ENCODE measurements around the gene TBC1D9. TPM values are rescaled to one million over a fixed set of nuclear protein-coding genes. Genes with fewer than 3 reads are reported as not detected.

TBC1D9 gene
- total RNA-seq, 1 experiment from 2014 or later: 0.70 TPM

- TF ChIP-seq AR (CRISPR knock-in tag; IDR thresholded peaks at IDR 0.05) (no peak), KAT7 (CRISPR knock-in tag; IDR thresholded peaks at IDR 0.05; ENCODE audit: borderline replicate concordance) (no peak), OVOL2 (CRISPR knock-in tag; IDR thresholded peaks at IDR 0.05; ENCODE audit: borderline replicate concordance) (no peak), ZBTB21 (CRISPR knock-in tag; IDR thresholded peaks at IDR 0.05; ENCODE audit: borderline replicate concordance) (no peak), CBFB (CRISPR knock-in tag; IDR thresholded peaks at IDR 0.05; ENCODE audit: low read depth) (no peak), JAZF1 (CRISPR knock-in tag; IDR thresholded peaks at IDR 0.05) (no peak)
These were observed 111.6 kb downstream of the TBC1D9 start (continued) for GRCh38 chr4:140644470-140645185.

GRCh38 chr4:140643571-140644055, 112.6 kb downstream of the TBC1D9 start:
- no peaks in the 10 kb centered on the region for H3K36me3 Mint-ChIP-seq
- H3K9me3 Mint-ChIP-seq: no peaks in the 10 kb centered on the region
- ChIA-PET POLR2A (no interaction called here), CTCF (interaction anchor here (0.6 to 1.8 kb wide), 2 partner anchors 207 kb away, joined by 3 to 11 read pairs; no protein-coding TSS in a partner anchor)
- TF ChIP-seq GABPB1 (CRISPR knock-in tag; IDR thresholded peaks at IDR 0.05): no peak
- no peak for TF ChIP-seq CBFB (CRISPR knock-in tag; IDR thresholded peaks at IDR 0.05; ENCODE audit: low read depth)
- TF ChIP-seq NFE2L1 (CRISPR knock-in tag; IDR thresholded peaks at IDR 0.05): no peak
- TF ChIP-seq MYBL2 (CRISPR knock-in tag; IDR thresholded peaks at IDR 0.05): no peak
- no peak for TF ChIP-seq PREB (CRISPR knock-in tag; IDR thresholded peaks at IDR 0.05; ENCODE audit: borderline replicate concordance)
- TF ChIP-seq ATF6 (CRISPR knock-in tag; IDR thresholded peaks at IDR 0.05): no peak
- TF ChIP-seq AFF4 (CRISPR knock-in tag; IDR thresholded peaks at IDR 0.05; ENCODE audit: borderline replicate concordance): no peak
- no peak for TF ChIP-seq CREB1 (CRISPR knock-in tag; IDR thresholded peaks at IDR 0.05)
- no peak for TF ChIP-seq SMAD3 (CRISPR knock-in tag; IDR thresholded peaks at IDR 0.05; ENCODE audit: borderline replicate concordance)
- TF ChIP-seq USF2 (CRISPR knock-in tag; IDR thresholded peaks at IDR 0.05): no peak
- no peak for TF ChIP-seq TCF7 (CRISPR knock-in tag; IDR thresholded peaks at IDR 0.05; ENCODE audit: low read depth)
- no peak for TF ChIP-seq JUN (CRISPR knock-in tag; IDR thresholded peaks at IDR 0.05)
- no peak for TF ChIP-seq ZBTB21 (CRISPR knock-in tag; IDR thresholded peaks at IDR 0.05; ENCODE audit: borderline replicate concordance)
- no peak for TF ChIP-seq GRHL2 (CRISPR knock-in tag; IDR thresholded peaks at IDR 0.05; ENCODE audit: insufficient replicate concordance, severe bottlenecking)
- no peak for TF ChIP-seq RELA (CRISPR knock-in tag; IDR thresholded peaks at IDR 0.05; ENCODE audit: borderline replicate concordance)
- TF ChIP-seq HMGA2 (CRISPR knock-in tag; IDR thresholded peaks at IDR 0.05): no peak
- no peak for TF ChIP-seq NR1H2 (CRISPR knock-in tag; IDR thresholded peaks at IDR 0.05)
- H3K27me3 Mint-ChIP-seq (ENCODE audit: low read depth): no peaks in the 10 kb centered on the region
- DNase-seq (ENCODE audit: low spot score) (no peak), ATAC-seq (no peak)
- no peak overlapping the region for H3K4me3 Mint-ChIP-seq
- H3K4me1 Mint-ChIP-seq: peaks cover 41% of the 10 kb centered on the region
- no peak overlapping the region for H3K27ac Mint-ChIP-seq

Measured in WTC11 (cell line).